A204.1 (cell line): ENCODE data around the gene NBEAL1.
"Not testable (repeated sequence)": the region's sequence is repeated elsewhere in the genome, so short reads cannot be mapped to it uniquely, and the experiment has no call there.

Experiments
- FAIRE-seq: peaks from 2 replicates; lab custom pipeline; 2012; peaks lifted over from hg19 to GRCh38; lab: Jason Lieb, UNC

The NBEAL1 gene

DNA sequence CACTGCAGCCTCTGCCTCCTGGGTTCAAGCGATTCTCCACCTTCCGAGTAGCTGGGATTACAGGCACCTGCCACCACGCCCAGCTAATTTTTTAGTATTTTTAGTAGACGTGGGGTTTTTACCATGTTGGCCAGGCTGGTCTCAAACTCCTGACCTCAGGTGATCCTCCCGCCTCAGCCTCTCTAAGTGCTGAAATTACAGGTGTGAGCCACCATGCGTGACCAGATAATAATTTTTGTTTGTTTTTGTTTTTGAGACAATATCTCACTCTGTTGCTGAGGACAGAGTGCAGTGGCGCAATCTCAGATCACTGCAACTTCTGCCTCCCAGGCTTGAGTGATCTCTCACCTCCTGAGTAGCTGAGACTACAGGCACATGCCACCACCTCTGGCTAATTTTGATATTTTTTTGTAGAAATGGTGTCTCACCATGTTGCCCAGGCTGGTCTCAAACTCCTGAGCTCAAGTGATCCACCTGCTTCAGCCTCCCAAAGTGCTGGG is 100.6 kb downstream of the NBEAL1 start:
- not testable (repeated sequence) for FAIRE-seq

DNA sequence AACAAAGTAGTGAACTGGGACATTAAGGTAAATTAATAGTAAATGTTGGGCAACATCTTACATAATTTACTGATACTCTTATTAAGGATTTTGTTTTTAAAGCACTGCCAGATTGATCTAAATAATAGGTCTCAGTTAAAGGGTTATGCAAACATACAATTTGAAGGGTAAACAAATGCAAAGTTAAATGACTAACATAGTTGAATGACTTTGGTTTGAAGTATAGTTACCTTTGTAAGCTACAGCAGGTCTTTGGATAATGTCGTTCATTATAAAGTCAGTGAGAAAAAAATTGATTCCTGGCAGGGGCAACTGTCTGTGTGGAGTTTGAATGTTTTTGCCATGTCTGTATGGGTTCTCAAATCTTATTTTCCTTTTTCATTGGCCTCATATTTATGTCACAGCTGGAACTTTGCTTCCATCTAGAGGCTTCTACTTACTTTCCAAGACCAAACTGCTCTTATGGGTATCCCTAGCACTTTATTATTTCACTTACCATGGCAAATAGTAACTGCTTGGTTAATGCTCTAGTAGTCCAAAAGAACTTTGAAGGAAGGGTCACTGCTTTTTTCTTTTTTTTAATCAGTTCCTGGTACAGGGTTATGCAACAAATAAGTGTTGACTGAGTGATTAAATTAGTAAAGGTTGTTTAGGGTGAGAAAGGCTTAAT is 107.8 kb downstream of the NBEAL1 start:
- FAIRE-seq: no peak

DNA sequence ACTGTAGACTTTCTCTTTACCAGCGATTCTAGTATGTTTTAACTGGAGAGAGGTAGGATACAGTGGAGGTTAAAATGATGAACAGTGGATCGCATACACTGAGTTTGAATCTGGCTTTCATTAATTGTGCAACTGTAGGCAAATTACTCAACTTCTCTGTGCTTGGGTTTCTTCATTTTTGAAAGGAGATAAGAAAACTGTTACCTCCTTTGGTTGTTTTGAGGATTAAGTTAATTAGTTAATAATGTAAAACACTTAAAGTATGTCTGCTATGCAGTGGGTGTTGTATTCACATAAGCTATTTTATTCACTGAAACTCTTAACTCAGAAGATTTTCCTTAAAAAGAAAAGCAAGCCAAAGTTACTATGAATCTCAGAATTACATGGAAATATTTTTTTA is 112.3 kb downstream of the NBEAL1 start:
- no peak for FAIRE-seq

DNA sequence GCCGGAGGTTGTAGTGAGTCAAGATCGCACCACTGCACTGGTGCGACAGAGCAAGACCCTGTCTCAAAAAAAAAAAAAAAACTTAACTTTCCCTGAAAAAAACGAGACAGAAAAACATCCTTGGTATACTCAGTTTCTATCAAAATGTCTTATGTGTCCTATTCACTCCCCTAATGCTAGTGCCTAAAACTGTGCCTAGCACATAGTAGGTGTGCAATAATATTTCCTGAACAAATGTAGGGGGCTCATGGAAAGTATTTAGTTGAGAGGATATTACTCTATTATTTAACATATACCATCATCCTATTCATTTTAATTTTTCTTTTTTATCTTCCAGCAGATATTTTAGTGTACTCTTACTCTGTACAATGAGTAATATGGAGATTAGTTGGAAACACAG is 120.4 kb downstream of the NBEAL1 start:
- no peak for FAIRE-seq

DNA sequence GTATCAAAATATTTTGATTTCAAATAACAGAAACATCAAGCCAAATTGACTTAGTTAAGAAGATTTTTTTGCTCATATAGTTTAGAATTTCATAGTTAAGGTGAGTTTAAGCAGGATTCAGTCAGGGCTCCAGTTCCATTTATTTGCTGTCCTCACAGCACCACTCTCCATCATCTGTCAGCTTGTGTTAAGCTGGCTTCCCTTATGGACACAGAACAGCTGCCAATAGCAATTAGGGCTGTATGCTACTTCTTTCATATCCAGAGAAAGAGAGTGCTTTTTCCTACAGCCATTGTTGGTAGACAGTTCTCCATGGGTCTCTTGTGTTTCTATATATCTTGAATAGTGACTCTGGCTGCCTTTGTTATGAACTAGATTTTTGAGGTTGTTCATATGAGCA is 128.7 kb downstream of the NBEAL1 start:
- no peak for FAIRE-seq

DNA sequence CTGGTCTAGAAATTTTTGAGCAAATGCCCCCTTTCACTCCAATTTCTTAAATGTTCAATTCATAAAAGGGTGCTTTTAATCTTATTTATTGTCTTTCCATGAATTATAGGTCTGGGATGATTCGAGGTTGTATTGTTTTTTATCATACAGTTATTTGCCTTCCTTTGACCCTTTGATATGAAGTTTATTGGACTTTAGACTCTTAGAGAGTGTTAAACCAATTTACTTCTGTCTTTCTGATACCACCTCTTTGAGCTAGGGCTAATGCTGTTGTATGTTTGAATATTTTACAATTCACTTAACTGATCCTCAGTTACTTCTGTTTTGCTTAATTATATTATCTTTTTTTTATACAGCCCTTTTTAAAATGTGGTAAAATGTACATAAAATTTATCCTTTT is 134.5 kb downstream of the NBEAL1 start:
- FAIRE-seq: no peak

DNA sequence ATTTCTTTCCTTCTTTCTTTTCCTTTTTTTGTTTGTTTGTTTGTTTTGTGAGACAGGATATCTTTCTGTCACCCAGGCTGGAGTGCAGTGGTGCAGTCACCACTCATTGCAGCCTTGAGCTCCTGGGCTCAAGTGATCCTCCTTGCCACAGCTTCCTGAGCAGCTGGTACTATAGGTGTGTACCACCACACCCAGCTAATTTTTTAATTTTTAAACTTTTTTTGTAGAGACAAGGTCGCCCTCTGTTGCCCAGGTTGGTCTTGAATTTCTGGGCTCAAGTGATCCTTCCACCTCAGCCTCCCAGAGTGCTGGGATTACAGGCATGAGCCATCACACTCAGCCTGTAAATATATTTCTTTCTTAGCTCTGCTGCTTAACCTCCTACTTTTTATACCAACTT is 140.7 kb downstream of the NBEAL1 start:
- FAIRE-seq: no peak

DNA sequence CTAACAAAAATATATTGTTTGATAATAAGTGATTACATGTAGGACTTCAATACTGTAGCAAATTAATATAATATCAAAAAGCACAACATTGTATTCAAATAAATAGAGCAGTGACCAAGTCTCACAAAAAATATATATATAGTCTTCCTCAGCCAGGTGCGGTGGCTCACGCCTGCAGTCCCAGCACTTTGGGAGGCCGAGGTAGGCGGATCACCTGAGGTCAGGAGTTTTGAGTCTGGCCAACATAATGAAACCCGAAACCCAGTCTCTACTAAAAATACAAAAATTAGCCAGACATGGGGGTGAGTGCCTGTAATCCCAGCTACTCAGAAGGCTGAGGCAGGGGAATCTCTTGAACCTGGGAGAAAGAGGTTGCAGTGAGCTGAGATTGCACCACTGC is 148.0 kb downstream of the NBEAL1 start:
- FAIRE-seq: not testable (repeated sequence)

DNA sequence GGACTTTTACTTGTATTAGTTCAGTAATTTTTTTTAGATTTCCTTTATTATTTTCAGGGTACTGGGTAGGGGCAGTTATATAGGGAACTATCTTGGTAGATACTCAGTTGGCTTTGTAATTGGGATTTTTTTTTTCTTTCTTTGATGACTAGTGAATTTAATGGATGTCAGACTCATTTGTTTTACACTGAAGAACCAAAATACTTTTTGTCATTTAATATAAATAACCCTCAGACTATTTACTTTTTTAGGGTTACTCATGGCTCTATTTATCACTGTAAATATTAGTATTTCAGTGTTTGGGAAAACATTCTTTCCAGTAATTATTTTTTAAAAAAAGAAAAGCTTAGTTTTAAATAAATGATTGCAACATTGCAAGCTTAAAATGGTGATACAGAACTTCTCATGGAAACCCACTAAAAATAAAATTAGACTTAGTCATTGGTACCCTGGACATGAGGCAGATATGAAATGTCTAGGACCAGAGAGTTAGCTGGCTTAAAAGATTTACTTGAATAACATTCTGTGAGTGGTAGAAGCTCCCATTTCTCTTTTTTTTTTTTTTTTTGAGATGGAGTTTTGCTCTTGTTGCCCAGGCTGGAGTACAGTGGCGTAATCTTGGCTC is 149.7 kb downstream of the NBEAL1 start:
- peak; percentile 41 for FAIRE-seq

DNA sequence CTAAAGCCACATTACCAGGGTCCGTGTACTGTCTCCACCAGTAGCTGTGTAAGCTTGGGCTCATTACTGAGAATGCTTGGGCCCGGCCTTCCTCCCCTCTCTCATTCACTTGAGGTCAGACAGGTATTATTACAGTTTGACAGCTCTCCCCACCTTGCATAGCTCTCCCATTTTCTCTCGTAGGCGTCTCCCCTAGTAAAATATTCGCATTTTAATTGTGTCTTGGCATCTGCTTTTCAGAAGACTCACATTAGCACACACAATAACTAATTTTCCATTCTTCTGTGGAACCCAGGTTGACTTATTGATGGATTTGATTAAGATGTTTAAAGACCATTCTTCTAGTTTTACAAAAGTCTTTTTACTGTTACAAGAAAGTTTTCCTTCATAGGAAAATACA is 153.1 kb downstream of the NBEAL1 start:
- no peak for FAIRE-seq

DNA sequence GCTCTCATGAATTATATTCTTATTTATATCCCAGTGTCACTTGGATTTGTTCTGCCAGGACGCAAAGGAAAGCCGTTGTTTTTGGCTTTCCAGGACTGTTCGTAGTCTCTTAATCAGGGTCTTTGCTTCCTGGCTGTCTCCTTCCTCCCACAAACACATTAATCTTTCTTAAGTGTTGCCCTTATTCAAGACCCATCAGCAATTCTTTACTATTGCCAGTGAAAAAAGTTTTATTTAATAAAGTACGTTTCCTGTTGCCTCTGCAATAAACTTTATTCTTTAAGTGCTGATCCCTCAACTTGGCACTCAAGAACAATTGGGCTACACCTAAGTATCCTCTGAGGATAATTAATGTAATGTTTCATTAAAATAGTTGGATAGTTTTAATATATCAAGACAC is 155.8 kb downstream of the NBEAL1 start:
- FAIRE-seq: no peak

DNA sequence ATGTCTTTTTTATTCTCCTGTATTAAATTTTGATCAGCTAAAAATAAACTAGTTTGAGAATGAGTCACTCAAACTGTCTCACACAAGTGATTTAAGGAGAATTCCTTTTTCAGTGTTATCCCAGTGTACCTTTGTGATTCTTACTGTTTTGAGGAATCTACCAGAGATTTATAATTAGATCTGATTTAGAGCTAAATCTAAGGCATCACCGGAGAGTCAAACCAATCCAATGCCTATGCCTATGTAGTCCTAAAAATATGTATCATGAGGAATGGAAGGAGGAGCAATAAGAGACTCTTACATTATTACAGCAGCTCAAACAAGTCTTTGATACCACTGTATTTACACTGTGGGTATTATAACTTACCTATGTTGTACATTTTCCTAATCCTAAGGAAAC is 160.7 kb downstream of the NBEAL1 start:
- no peak for FAIRE-seq

DNA sequence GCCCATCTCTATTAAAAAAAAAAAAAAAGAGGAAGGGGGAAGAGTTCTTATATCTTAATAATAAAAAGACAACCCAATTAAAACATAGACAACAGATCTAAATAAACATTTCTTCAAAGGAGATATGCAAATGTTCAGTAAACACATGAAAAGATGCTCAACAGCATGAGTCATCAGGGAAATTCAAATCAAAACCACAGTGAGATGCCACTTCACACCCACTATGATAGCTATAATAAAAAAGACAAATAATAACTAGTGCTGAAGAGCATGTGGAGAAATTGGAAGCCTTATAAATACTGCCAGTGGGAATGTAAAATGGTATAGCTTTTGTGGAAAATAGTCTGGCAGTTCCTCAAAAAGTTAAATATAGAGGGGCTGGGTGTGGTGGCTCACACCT is 162.7 kb downstream of the NBEAL1 start:
- no peak for FAIRE-seq

DNA sequence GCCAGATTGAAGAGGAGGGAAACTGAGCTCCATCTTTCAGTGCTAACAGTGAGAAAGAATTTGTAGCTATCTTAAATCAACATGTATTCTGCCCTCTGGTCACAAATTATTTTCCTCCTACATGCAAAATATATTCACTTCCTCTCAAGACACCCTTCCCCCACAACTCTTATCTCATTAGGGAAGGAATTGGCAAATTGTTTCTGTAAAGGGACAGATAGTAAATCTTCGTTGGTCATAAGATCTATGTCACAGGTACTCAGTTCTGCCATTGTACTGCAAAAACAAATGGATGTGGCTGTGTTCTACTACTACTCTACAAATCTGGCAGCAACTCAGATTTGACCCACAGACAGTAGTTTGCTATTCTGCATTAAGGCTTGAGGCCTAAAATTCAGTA is 171.2 kb downstream of the NBEAL1 start:
- FAIRE-seq: no peak

DNA sequence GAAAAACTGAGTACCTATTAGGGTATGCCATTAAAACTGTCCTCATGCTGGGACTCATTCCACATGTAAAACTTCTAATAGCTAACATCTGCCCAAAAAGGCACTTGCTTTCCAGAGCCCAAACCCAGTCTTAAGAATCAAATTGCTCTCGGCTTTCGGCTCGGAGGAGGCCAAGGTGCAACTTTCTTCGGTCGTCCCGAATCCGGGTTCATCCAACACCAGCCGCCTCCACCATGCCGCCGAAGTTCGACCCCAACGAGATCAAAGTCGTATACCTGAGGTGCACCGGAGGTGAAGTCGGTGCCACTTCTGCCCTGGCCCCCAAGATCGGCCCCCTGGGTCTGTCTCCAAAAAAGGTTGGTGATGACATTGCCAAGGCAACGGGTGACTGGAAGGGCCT is 175.9 kb downstream of the NBEAL1 start:
- FAIRE-seq: not testable (repeated sequence)

DNA sequence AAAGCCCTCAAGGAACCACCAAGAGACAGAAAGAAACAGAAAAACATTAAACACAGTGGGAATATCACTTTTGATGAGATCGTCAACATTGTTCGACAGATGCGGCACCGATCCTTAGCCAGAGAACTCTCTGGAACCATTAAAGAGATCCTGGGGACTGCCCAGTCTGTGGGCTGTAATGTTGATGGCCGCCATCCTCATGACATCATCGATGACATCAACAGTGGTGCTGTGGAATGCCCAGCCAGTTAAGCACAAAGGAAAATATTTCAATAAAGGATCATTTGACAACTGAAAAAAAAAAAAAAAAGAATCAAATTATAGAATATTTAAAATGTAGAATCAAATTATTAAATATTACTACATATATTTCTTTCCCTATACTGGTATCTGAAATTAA is 176.4 kb downstream of the NBEAL1 start:
- not testable (repeated sequence) for FAIRE-seq

DNA sequence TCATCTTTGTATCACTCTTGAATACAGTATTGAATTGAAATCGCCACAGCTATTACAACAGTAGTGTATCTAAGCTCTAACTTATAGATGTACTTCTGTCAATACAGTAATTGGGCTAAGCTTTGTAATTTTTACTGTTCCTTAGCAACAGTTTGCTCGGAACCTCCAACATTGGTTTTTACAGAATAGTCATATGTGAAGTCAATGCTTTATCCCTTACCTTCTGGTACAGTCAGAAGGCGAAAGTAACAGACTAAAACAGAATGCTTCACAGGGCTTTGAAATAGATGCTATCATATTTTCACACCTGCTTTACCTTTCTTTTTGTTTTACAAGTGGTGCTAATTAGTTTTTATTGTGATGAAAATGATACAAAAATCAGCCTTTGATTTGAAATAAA is 177.3 kb downstream of the NBEAL1 start:
- no peak for FAIRE-seq

DNA sequence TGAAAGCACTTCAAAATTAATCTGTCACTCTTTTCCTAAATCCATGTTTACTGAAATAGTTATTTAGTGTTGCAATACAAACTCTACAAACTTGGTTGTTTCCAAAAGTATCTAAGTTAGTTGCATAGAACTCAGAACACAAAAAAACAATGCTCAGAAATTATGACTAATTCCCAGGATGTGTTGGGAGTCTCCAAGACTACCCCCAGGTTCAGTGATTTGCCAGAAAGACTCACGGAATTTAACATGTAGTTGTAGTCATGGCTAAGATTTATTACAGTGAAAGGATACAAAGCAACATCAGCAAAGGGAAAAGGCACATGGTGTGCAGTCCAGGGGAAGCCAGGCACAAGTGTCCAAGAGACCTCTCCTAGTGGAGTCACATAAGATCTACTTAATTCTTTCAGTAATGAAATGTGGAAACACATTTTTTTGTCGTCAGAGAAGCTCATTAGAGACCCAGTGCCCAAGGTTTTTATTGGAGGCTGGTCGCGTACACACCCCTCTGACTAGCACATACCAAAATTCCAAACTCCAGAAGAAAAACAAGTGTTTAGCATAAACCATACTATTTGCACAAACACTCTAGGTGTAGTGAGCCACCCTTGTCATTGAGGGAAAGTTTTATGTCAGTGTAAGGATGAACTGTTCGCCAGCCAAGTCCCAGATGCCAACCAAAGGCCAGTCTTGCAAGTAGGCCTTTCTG is 180.8 kb downstream of the NBEAL1 start:
- no peak for FAIRE-seq

DNA sequence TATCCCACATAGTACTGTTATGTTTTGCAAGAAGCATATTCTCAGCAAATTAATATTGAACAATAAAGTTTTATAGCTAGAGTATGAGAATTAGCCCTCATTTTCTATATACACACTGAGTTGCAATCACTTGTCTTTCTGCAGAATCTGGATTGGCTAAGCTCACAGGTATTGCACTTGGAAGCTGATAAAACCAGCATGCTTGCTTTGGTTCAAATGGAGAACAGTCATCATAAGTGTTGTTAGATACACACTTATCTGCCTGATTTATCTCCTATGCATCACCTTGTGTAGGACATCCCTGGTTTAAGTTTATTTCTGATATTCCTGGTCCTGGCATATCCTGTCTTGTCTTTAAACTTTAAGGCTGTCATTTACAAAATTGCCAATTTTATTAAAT is 186.2 kb downstream of the NBEAL1 start:
- no peak for FAIRE-seq

DNA sequence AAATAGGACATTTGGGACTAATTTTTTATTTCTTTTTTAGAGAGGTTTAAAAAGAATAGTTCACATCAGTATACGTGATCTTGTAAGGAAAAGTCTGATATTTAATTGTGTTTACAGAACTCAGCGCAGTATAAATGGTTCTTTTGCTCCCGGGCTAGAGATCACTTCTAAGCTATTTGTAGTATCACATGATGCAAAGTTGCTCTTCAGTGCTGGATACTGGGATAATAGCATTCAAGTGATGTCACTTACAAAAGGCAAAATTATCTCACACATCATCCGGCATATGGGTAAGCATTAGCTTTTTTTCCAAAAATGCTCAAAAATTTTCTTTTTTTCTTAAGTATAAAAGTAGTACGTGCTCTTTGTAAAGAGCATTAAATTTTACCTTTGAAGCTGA is 186.8 kb downstream of the NBEAL1 start:
- no peak for FAIRE-seq

DNA sequence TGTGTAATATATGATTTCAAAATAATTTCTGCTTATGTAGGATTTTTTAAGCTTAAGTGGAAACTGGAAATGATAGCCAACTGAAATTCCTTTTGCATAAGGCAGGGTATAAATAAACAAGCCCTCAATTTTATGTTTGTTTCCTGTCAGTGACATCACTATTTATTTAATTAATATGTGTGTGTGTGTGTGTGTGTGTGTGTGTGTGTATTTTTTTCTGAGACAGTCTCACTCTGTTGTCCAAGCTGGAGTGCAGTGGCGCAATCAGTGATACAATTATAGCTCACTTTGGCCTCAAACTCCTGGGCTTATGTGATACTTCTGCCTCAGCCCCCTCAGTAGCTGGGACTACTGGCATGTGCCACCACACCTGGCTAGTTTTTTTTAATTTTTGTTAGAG is 194.9 kb downstream of the NBEAL1 start:
- FAIRE-seq: no peak

DNA sequence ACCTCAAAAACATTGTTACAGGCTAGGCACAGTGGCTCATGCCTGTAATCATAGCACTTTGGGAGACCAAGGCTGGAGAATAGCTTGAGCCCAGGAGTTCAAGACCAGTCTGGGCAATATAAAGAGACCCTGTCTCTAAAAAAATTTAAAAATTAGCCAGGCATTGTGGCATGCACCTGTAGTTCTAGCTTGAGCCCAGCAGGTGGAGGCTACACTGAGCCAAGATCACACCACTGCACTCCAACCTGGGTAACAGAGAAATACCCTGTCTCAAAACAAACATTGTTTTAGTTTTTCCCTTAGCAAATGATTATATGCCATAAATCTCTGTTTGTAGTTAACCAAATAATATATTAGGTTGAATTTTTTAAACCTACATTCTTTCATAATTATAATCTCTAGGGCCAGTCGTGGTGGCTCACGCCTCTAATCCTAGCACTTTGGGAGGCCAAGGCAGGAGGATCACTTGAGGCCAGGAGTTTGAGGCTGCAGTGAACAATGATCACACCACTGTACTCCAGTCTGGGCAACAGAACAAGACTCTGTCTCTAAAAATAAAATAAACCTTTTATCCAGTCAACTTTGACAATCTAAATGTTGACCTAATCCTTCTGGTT is 210.9 kb downstream of the NBEAL1 start:
- peak; percentile 83 for FAIRE-seq

DNA sequence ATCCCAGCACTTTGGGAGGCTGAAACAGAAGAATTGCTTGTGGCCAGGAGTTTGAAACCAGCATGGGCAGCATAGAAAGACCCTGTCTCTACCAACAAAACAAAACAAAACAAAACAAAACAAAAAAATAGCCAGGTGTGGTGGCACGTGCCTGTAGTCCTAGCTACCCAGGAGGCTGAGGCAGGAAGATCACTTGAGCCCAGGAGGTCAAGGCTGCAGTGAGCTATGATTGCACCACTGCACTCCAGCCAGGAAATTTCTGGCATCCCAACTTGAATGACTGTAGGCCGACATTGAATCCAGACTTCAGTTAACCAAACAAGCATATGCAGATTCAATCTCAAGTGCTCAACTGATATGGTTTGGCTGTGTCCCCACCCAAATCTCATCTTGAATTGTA is 215.0 kb downstream of the NBEAL1 start:
- FAIRE-seq: not testable (repeated sequence)
